Endothelial cell of umbilical vein (primary cell): Measurements from ENCODE around the gene OR8B2. TPM values are rescaled to one million over a fixed set of nuclear protein-coding genes. Genes with fewer than 3 reads are reported as not detected.

Experiments
- BruUV-seq: library from RNA; stranded (reverse); fragments of 400-500 nt; replicated peaks from 2 replicates; lab custom pipeline; 2021; lab: Mats Ljungman, UMichigan
- CTCF ChIA-PET: fragments of 300-600, 350-600 bp; sonication (Branson Sonifier 250); formaldehyde crosslinking; loops from one replicate; lab custom pipeline; 2021; ENCODE audit warnings: antibody characterized with exemption, inconsistent platforms; lab: Charles Lee
- POLR2A ChIA-PET: fragments of 300-600, 350-600 bp; sonication (Branson Sonifier 250); formaldehyde crosslinking; loops from one replicate; lab custom pipeline; 2021; ENCODE audit warnings: antibody characterized with exemption, inconsistent platforms; lab: Charles Lee
- DNase-seq: peaks from one replicate; pipeline ENCODE4 v3.0.0-alpha.2; 2011; ENCODE audit warnings: low read depth, low spot score
- FAIRE-seq: peaks from 2 replicates; lab custom pipeline; 2011; peaks lifted over from hg19 to GRCh38; lab: Jason Lieb, UNC
- H2AFZ ChIP-seq: 2 replicates; pipeline ENCODE4 v1.6.0; 2012; ENCODE audit warnings: low read depth, low read length, control low read depth, inconsistent platforms
- H3K27ac ChIP-seq: 2 replicates; pipeline ENCODE4 v1.5.1; 2011; ENCODE audit warnings: low read depth, mild to moderate bottlenecking, control low read depth, low read length, moderate library complexity; ENCODE audit not compliant: insufficient read depth
- H3K27me3 ChIP-seq, 2 experiments: 2 replicates each; pipeline versions ENCODE4 v1.6.0 to v1.6.1; 2011; ENCODE audit warnings: low read length in 2 of 2, mixed read lengths in 1 of 2; ENCODE audit not compliant: control insufficient read depth in 2 of 2, insufficient read depth in 2 of 2
- H3K36me3 ChIP-seq, 2 experiments: 2 replicates in 1 of 2; 3 replicates in 1 of 2; pipeline ENCODE4 v1.5.1; 2011; ENCODE audit warnings: low read length in 2 of 2, mild to moderate bottlenecking in 1 of 2, moderate library complexity in 1 of 2; ENCODE audit not compliant: control insufficient read depth in 2 of 2, insufficient read depth in 2 of 2; ENCODE audit errors: extremely low read depth in 1 of 2
- H3K4me1 ChIP-seq: 3 replicates; pipeline ENCODE4 v1.5.1; 2011; ENCODE audit warnings: mild to moderate bottlenecking, low read length; ENCODE audit not compliant: control insufficient read depth, insufficient read depth; ENCODE audit errors: extremely low read depth
- H3K4me2 ChIP-seq: 2 replicates; pipeline ENCODE4 v1.6.1; 2011; ENCODE audit warnings: low read length, control low read depth, mixed read lengths; ENCODE audit not compliant: insufficient read depth
- H3K4me3 ChIP-seq, 3 experiments: fragments of 200-600 bp in 1 of 3; sonication (generic), shearing (Covaris generic) in 1 of 3; replicated peaks in 1 of 3; 2 replicates each; pipeline ENCODE4 v1.5.1; 2011 to 2016; ENCODE audit warnings: control low read depth in 3 of 3, low read length in 3 of 3, mild to moderate bottlenecking in 2 of 3, inconsistent platforms in 1 of 3, low read depth in 1 of 3, moderate library complexity in 1 of 3; ENCODE audit not compliant: insufficient read depth in 1 of 3
- H3K79me2 ChIP-seq: 2 replicates; pipeline ENCODE4 v1.6.0; 2012; ENCODE audit warnings: low read length, inconsistent platforms; ENCODE audit not compliant: control insufficient read depth, insufficient read depth
- H3K9ac ChIP-seq: replicated peaks from 2 replicates; pipeline ENCODE3; 2011; ENCODE audit warnings: low read length, control low read depth; ENCODE audit not compliant: insufficient read depth; ENCODE audit errors: extremely low read depth
- H3K9me1 ChIP-seq: replicated peaks from 3 replicates; pipeline ENCODE4 v1.6.0; 2011; ENCODE audit warnings: mild to moderate bottlenecking, low read length; ENCODE audit not compliant: control insufficient read depth, insufficient read depth; ENCODE audit errors: extremely low read depth
- H3K9me3 ChIP-seq: replicated peaks from 2 replicates; pipeline ENCODE4 v1.5.1; 2012; ENCODE audit warnings: low read length, inconsistent platforms; ENCODE audit not compliant: control insufficient read depth, insufficient read depth
- H4K20me1 ChIP-seq: replicated peaks from 2 replicates; pipeline ENCODE3; 2011; ENCODE audit warnings: mild to moderate bottlenecking, low read length; ENCODE audit not compliant: control insufficient read depth, insufficient read depth; ENCODE audit errors: extremely low read depth
- CTCF ChIP-seq, 2 donors: IDR thresholded peaks; 1 replicate in 1 of 2; 2 replicates in 1 of 2; pipeline ENCODE4 v1.5.1; 2011; ENCODE audit warnings: low read length in 2 of 2, mild to moderate bottlenecking in 2 of 2, moderate library complexity in 2 of 2, control low read depth in 1 of 2, inconsistent platforms in 1 of 2, low read depth in 1 of 2; ENCODE audit not compliant: insufficient read depth in 1 of 2; ENCODE audit errors: extremely low read depth in 1 of 2
- EZH2 ChIP-seq: IDR thresholded peaks from 2 replicates; pipeline ENCODE4 v1.6.1; 2012; ENCODE audit warnings: borderline replicate concordance, low read depth, mild to moderate bottlenecking, moderate library complexity, low read length, inconsistent platforms; ENCODE audit not compliant: severe bottlenecking
- FOS ChIP-seq: IDR thresholded peaks from 2 replicates; pipeline ENCODE4 v1.6.1; 2011; ENCODE audit warnings: mild to moderate bottlenecking, low read length, moderate library complexity, borderline replicate concordance; ENCODE audit not compliant: insufficient read depth
- GATA2 ChIP-seq: IDR thresholded peaks from 2 replicates; pipeline ENCODE4 v1.7.0; 2011; ENCODE audit warnings: low read depth, mild to moderate bottlenecking, moderate library complexity, mixed read lengths, low read length; ENCODE audit not compliant: insufficient read length, insufficient read depth
- JUN ChIP-seq: IDR thresholded peaks from 2 replicates; pipeline ENCODE4 v1.6.1; 2011; ENCODE audit warnings: borderline replicate concordance, low read depth; ENCODE audit not compliant: insufficient read length, insufficient read depth
- MAX ChIP-seq: IDR thresholded peaks from 2 replicates; pipeline ENCODE4 v1.6.1; 2011; ENCODE audit not compliant: insufficient read depth, insufficient read length
- MYC ChIP-seq: IDR thresholded peaks from one replicate; pipeline ENCODE4 v1.6.1; 2011; ENCODE audit warnings: mild to moderate bottlenecking, low read depth, low read length
- POLR2A ChIP-seq: IDR thresholded peaks from 2 replicates; pipeline ENCODE4 v1.6.1; 2012; ENCODE audit warnings: low read depth, mild to moderate bottlenecking, control low read depth, low read length
- POLR2AphosphoS5 ChIP-seq: IDR thresholded peaks from 2 replicates; pipeline ENCODE4 v1.6.1; 2012; ENCODE audit warnings: low read depth, mild to moderate bottlenecking, control low read depth, low read length, moderate library complexity; ENCODE audit not compliant: insufficient read depth
- dilution Hi-C: fragments of 300-500 bp; cut with MboI; formaldehyde crosslinking; loops from one replicate; pipeline ENCODE4 v1.15.0; 2019; ENCODE audit warnings: low sequenced_read_pairs; ENCODE audit not compliant: extremely low pct_ligation_motif_present
- intact Hi-C: fragments of 100-400 bp; cut with micrococcal nuclease; formaldehyde crosslinking; loops from one replicate; pipeline ENCODE4 v1.10.0; 2022
- polyA plus RNA-seq, 4 experiments: library from polyadenylated mRNA; depleted of rRNA in 3 of 4; stranded (reverse) in 3 of 4; unstranded in 1 of 4; fragments of >200 nt; gene quantifications; 2 replicates each; pipeline versions ENCODE4 v1.2.1 to v1.2.3, GENCODE V29; 2011 to 2012; ENCODE audit warnings: missing spikeins in 1 of 4
- total RNA-seq: library from RNA; stranded (reverse); gene quantifications from 2 replicates; pipeline ENCODE4 v1.2.3, GENCODE V29; 2021

Gene OR8B2
- total and polyA plus RNA-seq, 2 donors (not counting 3 experiments of a cell fraction or from before 2014, with no cell fraction given) = not detected

- no peaks in the 10 kb centered on the region for H4K20me1 ChIP-seq
- DNase-seq (no peak), FAIRE-seq (no peak)
- no peak for TF ChIP-seq POLR2AphosphoS5
- no peak for TF ChIP-seq POLR2A
- TF ChIP-seq MYC = no peak
- TF ChIP-seq MAX = no peak
- no peak for TF ChIP-seq GATA2
- no peak for TF ChIP-seq JUN
- TF ChIP-seq FOS = no peak
- intact Hi-C loops (no loop called here), dilution Hi-C loops (no loop called here)
- H3K4me3 ChIP-seq = no peak overlapping the region
- BruUV-seq = no TSS peak
- no peaks in the 10 kb centered on the region for H3K4me1 ChIP-seq
- no peaks in the 10 kb centered on the region for H3K36me3 ChIP-seq
- no peak overlapping the region for H2AFZ ChIP-seq
- no peaks in the 10 kb centered on the region for H3K79me2 ChIP-seq
- ChIA-PET POLR2A (no interaction called here), CTCF (no interaction called here)
- H3K9me3 ChIP-seq = no peaks in the 10 kb centered on the region
- no peak overlapping the region for H3K4me2 ChIP-seq
- no peak overlapping the region for H3K27ac ChIP-seq
- H3K27me3 ChIP-seq = no peaks in the 10 kb centered on the region
- H3K9ac ChIP-seq = no peak overlapping the region
- no peaks in the 10 kb centered on the region for H3K9me1 ChIP-seq
These were observed 37.9 kb downstream of the OR8B2 start for GRCh38 chr11:124346311-124346955.

GRCh38 chr11:124344346-124344745 is 40.0 kb downstream of the OR8B2 start:
- no peak overlapping the region for H2AFZ ChIP-seq
- dilution Hi-C loops (no loop called here), intact Hi-C loops (no loop called here)
- FAIRE-seq (no peak), DNase-seq (no peak)
- no peaks in the 10 kb centered on the region for H3K36me3 ChIP-seq
- no peak overlapping the region for H3K4me3 ChIP-seq
- no peaks in the 10 kb centered on the region for H3K9me1 ChIP-seq
- no peaks in the 10 kb centered on the region for H3K4me1 ChIP-seq
- POLR2A ChIA-PET = no interaction called here
- H3K79me2 ChIP-seq = no peaks in the 10 kb centered on the region
- TF ChIP-seq CTCF (IDR thresholded peaks at IDR 0.05; ENCODE audit: extremely low read depth in 1 of 2, insufficient read depth in 1 of 2, low read depth in 1 of 2, low read length in 2 of 2) = no peak
- TF ChIP-seq MAX = no peak
- no peak for TF ChIP-seq POLR2AphosphoS5
- TF ChIP-seq EZH2 = no peak
- TF ChIP-seq FOS = no peak
- no peak for TF ChIP-seq GATA2
- no peak for TF ChIP-seq MYC
- TF ChIP-seq JUN = no peak
- no peak for TF ChIP-seq POLR2A
- no peak overlapping the region for H3K4me2 ChIP-seq
- BruUV-seq = no TSS peak
- no peak overlapping the region for H3K9ac ChIP-seq
- no peaks in the 10 kb centered on the region for H3K27me3 ChIP-seq
- no peak overlapping the region for H3K27ac ChIP-seq
- no peaks in the 10 kb centered on the region for H4K20me1 ChIP-seq
- H3K9me3 ChIP-seq = no peaks in the 10 kb centered on the region
- CTCF ChIA-PET = interaction anchor here (0.7 to 1.5 kb wide), 2 partner anchors 18 to 273 kb away, joined by 3 to 6 read pairs; no protein-coding TSS in a partner anchor
